OCI-LY3 (cell line): Measurements from ENCODE around the gene ETAA1.

Source experiments
- H2AFZ ChIP-seq: fragments of 200-600, 300-600 bp; shearing (Covaris generic); 2 replicates; pipeline ENCODE4 v1.6.0; 2014; ENCODE audit warnings: antibody characterized with exemption, low read depth, low read length
- H3K27ac ChIP-seq: fragments of 200-600, 300-600 bp; sonication (generic); 2 replicates; pipeline ENCODE4 v1.5.1; 2014; ENCODE audit warnings: mild to moderate bottlenecking, low read length, moderate library complexity, mixed read lengths
- H3K27me3 ChIP-seq: fragments of 200-600, 300-600 bp; sonication (generic); 2 replicates; pipeline ENCODE4 v1.6.1; 2014; ENCODE audit warnings: low read depth, low read length, mixed read lengths
- H3K36me3 ChIP-seq: fragments of 200-600, 300-600 bp; sonication (generic); replicated peaks from 2 replicates; pipeline ENCODE3; 2014; ENCODE audit warnings: low read depth, low read length, mixed read lengths
- H3K4me1 ChIP-seq: fragments of 300-600, 200-600 bp; sonication (generic); 2 replicates; pipeline ENCODE4 v1.6.1; 2014; ENCODE audit warnings: low read length, mixed read lengths
- H3K4me2 ChIP-seq: fragments of 200-600, 300-600 bp; sonication (generic); 2 replicates; pipeline ENCODE4 v1.6.1; 2014; ENCODE audit warnings: low read length, mixed read lengths
- H3K4me3 ChIP-seq: fragments of 300-600, 200-600 bp; sonication (generic); 2 replicates; pipeline ENCODE4 v1.5.1; 2014; ENCODE audit warnings: antibody characterized with exemption, mild to moderate bottlenecking, low read length, moderate library complexity
- H3K79me2 ChIP-seq: fragments of 300-600, 200-600 bp; shearing (Covaris generic); 2 replicates; pipeline ENCODE4 v1.6.1; 2014; ENCODE audit warnings: mild to moderate bottlenecking, low read length, mixed read lengths
- H3K9ac ChIP-seq: fragments of 300-600, 200-600 bp; shearing (Covaris generic); 2 replicates; pipeline ENCODE4 v1.6.0; 2014; ENCODE audit warnings: mild to moderate bottlenecking, low read length, moderate library complexity
- H3K9me3 ChIP-seq: fragments of 200-600, 300-600 bp; shearing (Covaris generic); 2 replicates; pipeline ENCODE4 v1.6.1; 2014; ENCODE audit warnings: low read length, mixed read lengths; ENCODE audit not compliant: insufficient read depth
- H4K20me1 ChIP-seq: fragments of 200-600, 300-600 bp; sonication (generic); 2 replicates; pipeline ENCODE4 v1.6.1; 2016; ENCODE audit warnings: low read length, mixed read lengths; ENCODE audit not compliant: insufficient read depth
- EZH2phosphoT487 ChIP-seq: fragments of 200-600 bp; shearing (Covaris generic); IDR thresholded peaks from 2 replicates; pipeline ENCODE4 v1.6.1; 2018; ENCODE audit warnings: antibody characterized with exemption, mixed run types, low read depth
- TF ChIP-seq, protein P1 (sequence below): fragments of 200-600, 300-600 bp; sonication (generic); IDR thresholded peaks from 2 replicates; pipeline ENCODE4 v1.5.1; 2014; ENCODE audit warnings: antibody characterized with exemption, low read length, low read depth

ETAA1 gene

DNA sequence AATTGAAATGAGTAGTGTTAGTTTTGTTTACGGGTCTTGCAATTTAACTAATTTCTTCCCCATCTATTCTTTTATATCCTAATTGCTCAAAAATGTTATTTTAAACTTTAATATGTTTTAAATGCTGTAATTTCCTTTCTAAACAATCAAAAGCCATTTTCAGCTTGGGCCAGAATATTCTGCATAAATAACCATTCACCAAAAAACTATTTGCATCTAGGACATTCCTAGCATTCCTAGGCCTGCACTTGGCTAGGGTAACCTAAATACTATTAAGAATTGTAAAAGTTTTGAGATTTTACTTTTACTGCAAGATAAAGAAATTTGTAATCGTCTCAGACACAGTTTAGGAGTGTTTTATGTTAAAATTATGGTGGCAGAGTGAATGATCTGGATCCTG, 7.8 kb upstream of the ETAA1 start:
- no peak overlapping the region for H3K27ac ChIP-seq
- H3K79me2 ChIP-seq, result no peaks in the 10 kb centered on the region
- no peaks in the 10 kb centered on the region for H3K9me3 ChIP-seq
- H3K4me1 ChIP-seq, result no peaks in the 10 kb centered on the region
- H3K36me3 ChIP-seq, result no peaks in the 10 kb centered on the region
- TF ChIP-seq EZH2phosphoT487, result no peak
- TF ChIP-seq, protein P1, sequence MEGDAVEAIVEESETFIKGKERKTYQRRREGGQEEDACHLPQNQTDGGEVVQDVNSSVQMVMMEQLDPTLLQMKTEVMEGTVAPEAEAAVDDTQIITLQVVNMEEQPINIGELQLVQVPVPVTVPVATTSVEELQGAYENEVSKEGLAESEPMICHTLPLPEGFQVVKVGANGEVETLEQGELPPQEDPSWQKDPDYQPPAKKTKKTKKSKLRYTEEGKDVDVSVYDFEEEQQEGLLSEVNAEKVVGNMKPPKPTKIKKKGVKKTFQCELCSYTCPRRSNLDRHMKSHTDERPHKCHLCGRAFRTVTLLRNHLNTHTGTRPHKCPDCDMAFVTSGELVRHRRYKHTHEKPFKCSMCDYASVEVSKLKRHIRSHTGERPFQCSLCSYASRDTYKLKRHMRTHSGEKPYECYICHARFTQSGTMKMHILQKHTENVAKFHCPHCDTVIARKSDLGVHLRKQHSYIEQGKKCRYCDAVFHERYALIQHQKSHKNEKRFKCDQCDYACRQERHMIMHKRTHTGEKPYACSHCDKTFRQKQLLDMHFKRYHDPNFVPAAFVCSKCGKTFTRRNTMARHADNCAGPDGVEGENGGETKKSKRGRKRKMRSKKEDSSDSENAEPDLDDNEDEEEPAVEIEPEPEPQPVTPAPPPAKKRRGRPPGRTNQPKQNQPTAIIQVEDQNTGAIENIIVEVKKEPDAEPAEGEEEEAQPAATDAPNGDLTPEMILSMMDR, result no peak
- H2AFZ ChIP-seq, result no peak overlapping the region
- no peaks in the 10 kb centered on the region for H4K20me1 ChIP-seq
- no peak overlapping the region for H3K9ac ChIP-seq
- no peak overlapping the region for H3K4me3 ChIP-seq
- no peaks in the 10 kb centered on the region for H3K27me3 ChIP-seq
- H3K4me2 ChIP-seq, result no peak overlapping the region

DNA sequence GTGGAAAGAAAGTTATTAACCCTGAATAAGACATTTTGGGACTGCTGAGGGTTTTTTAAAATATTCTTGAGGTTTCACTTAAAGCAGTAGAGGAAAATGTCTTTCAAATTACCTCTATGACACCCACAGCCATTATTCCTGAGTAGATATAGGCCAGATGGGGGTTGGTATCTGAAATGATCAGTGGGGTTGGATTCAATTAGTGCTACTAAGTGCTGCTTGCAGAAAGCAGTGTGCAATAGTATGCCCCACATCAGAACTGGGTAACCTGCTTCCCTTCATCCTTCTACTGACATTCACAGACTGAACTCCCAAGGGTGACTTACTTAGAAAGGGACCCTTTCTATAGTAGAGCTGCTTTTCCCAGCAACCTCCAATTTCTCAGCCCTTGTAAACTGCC, 7.3 kb upstream of the ETAA1 start:
- H3K27ac ChIP-seq, result no peak overlapping the region
- H3K4me3 ChIP-seq, result no peak overlapping the region
- no peaks in the 10 kb centered on the region for H3K36me3 ChIP-seq
- no peak overlapping the region for H3K9ac ChIP-seq
- no peaks in the 10 kb centered on the region for H4K20me1 ChIP-seq
- TF ChIP-seq EZH2phosphoT487, result no peak
- TF ChIP-seq, protein P1, result no peak
- no peak overlapping the region for H2AFZ ChIP-seq
- no peak overlapping the region for H3K4me2 ChIP-seq
- no peaks in the 10 kb centered on the region for H3K4me1 ChIP-seq
- H3K79me2 ChIP-seq, result no peaks in the 10 kb centered on the region
- no peaks in the 10 kb centered on the region for H3K27me3 ChIP-seq
- H3K9me3 ChIP-seq, result no peaks in the 10 kb centered on the region

DNA sequence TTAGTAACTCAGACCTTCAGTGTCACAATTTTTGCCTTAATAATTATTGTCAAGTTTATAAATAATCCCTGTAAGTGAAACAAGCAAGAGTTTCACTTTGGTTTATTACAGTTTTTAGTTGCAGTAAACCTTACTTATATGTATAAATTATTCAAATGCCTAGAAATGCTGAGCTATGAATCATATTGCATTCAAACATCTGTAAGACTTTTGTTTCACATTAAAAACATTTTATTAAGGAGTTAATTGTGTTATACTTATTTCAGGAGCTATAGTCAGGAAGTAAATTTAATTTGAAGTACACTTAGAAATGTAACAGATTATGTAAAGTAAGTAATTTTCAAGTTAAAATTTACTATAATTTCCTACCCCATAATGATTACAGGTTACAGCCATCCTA, 3.9 kb upstream of the ETAA1 start:
- Histone ChIP-seq H3K79me2 (peaks cover 11% of the 10 kb centered on the region), H2AFZ (no peak overlapping the region), H3K4me2 (no peak overlapping the region), H3K4me1 (no peaks in the 10 kb centered on the region; the same call in 1 of the 2 replicates), H3K9ac (no peak overlapping the region), H3K27ac (no peak overlapping the region), H3K27me3 (no peaks in the 10 kb centered on the region), H3K9me3 (no peaks in the 10 kb centered on the region), H4K20me1 (no peaks in the 10 kb centered on the region), H3K36me3 (no peaks in the 10 kb centered on the region), H3K4me3 (no peak overlapping the region)
- TF ChIP-seq, protein P1, result no peak
- TF ChIP-seq EZH2phosphoT487, result no peak

DNA sequence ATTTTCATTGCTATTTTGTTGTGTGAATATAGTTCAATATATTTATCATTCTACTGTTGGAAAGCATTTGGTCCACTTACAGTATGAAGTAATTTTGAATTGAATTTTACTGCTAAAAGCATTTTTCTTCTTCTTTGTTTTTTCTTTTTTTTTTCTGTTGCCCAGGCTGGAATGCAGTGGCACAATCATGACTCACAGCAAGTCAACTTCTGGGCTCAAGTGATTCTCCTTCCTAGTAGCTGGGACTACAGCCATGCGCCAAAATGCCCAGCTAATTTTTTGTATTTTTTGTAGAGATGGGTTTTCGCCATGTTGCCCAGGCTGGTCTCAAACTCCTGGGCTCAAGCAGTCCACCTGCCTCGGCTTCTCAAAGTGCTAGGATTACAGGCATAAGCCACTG, 2.4 kb upstream of the ETAA1 start:
- no peak for TF ChIP-seq EZH2phosphoT487
- TF ChIP-seq, protein P1, result no peak
- Histone ChIP-seq H3K27ac (no peak overlapping the region), H3K4me2 (no peak overlapping the region), H3K4me3 (no peak overlapping the region), H3K9ac (no peak overlapping the region), H3K4me1 (no peaks in the 10 kb centered on the region; the same call in 1 of the 2 replicates), H3K9me3 (no peaks in the 10 kb centered on the region), H4K20me1 (no peaks in the 10 kb centered on the region), H3K27me3 (no peaks in the 10 kb centered on the region), H2AFZ (no peak overlapping the region), H3K36me3 (no peaks in the 10 kb centered on the region), H3K79me2 (peaks cover 18% of the 10 kb centered on the region)
